ENCODE results near the gene DISP2.

The DISP2 gene

GRCh38 chr15:40425681-40426080 is 67.7 kb downstream of the DISP2 start:
- DNase-seq: no peak

DNA sequence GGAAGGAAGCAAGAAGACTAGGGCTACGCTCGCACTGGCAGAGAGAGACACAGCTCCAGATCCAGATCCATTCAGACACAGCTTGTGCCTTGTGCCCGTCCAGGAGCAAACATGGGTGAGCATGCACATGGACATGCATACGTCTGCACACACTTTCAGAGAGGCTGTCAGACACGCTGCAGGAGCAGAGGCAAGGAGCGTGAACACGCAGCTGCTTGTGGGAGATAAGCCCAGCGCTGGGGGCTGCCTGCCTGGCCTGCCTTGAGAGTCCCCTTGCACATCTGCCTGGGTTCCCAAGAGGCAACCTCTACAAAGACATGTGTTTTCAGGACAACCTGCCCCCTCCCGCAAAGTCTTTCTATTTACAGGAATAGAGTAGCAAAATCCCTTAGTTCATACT is 69.2 kb downstream of the DISP2 start:
- no peak for DNase-seq

DNA sequence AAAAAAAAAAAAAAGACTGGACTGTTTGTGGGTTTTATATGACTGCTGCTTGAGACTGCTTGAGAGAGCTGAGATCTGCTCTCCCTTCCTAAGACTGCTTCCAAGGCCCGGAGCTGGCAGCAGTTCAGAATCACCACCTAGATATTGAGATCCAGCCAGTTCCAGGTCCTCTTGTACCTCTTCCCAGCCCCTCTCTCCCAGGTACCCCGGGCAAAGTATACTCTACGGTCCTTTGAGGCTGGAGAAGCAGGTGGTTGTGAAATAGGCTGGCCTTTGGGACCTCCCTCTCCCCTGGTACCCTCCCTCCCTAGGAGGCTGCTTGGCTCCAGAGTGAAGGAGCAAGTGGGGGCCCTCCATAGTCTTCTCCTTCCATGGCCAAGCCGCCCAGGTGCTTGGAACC is 70.2 kb downstream of the DISP2 start:
- DNase-seq: no peak
